Bronchial epithelial cell (primary cell): ENCODE measurements around the gene IGF1R. TPM values are rescaled to one million over a fixed set of nuclear protein-coding genes. Genes with fewer than 3 reads are reported as not detected.
"Not testable (repeated sequence)": the region's sequence is repeated elsewhere in the genome, so short reads cannot be mapped to it uniquely, and the experiment has no call there.

Experiments used
- DNase-seq: peaks from one replicate; pipeline ENCODE4 v3.0.0-alpha.2; 2010; ENCODE audit warnings: low read depth
- FAIRE-seq: peaks from 2 replicates; lab custom pipeline; 2011; peaks lifted over from hg19 to GRCh38; lab: Jason Lieb, UNC
- H3K27me3 ChIP-seq: 2 replicates; pipeline ENCODE4 v1.5.1; 2011; ENCODE audit warnings: low read length; ENCODE audit not compliant: control insufficient read depth, insufficient read depth
- H3K36me3 ChIP-seq: 2 replicates; pipeline ENCODE4 v1.5.1; 2011; ENCODE audit warnings: low read length; ENCODE audit not compliant: control insufficient read depth, insufficient read depth
- H3K4me3 ChIP-seq: 2 replicates; pipeline ENCODE4 v1.5.1; 2011; ENCODE audit warnings: mild to moderate bottlenecking, low read depth, low read length, control low read depth
- CTCF ChIP-seq: IDR thresholded peaks from 2 replicates; pipeline ENCODE4 v1.5.1; 2011; ENCODE audit warnings: mild to moderate bottlenecking, moderate library complexity, low read length, control low read depth, inconsistent platforms; ENCODE audit not compliant: insufficient read depth, severe bottlenecking
- total RNA-seq: library from RNA; depleted of rRNA; stranded (reverse); fragments of >200 nt; gene quantifications from 2 replicates; pipeline ENCODE4 v1.2.1, GENCODE V29; 2014

The IGF1R gene
- total RNA-seq, 1 donor from 2014 or later = 39.5 TPM

- Histone ChIP-seq H3K27me3 (no peaks in the 10 kb centered on the region), H3K36me3 (no peaks in the 10 kb centered on the region), H3K4me3 (no peak overlapping the region)
- TF ChIP-seq CTCF = no peak
- FAIRE-seq (no peak), DNase-seq (no peak)
Measured at GRCh38 chr15:98611808-98612207, 36.5 kb upstream of the IGF1R start.

GRCh38 chr15:98612490-98613110, 35.7 kb upstream of the IGF1R start:
- TF ChIP-seq CTCF = no peak
- H3K27me3 ChIP-seq = no peaks in the 10 kb centered on the region
- FAIRE-seq = no peak
- no peaks in the 10 kb centered on the region for H3K36me3 ChIP-seq
- no peak overlapping the region for H3K4me3 ChIP-seq
- DNase-seq = no peak

GRCh38 chr15:98614681-98615080, 33.7 kb upstream of the IGF1R start:
- no peak for TF ChIP-seq CTCF
- no peaks in the 10 kb centered on the region for H3K36me3 ChIP-seq
- H3K27me3 ChIP-seq = no peaks in the 10 kb centered on the region
- FAIRE-seq = no peak
- no peak overlapping the region for H3K4me3 ChIP-seq
- DNase-seq = peak; percentile 88

GRCh38 chr15:98616397-98616796, 31.9 kb upstream of the IGF1R start:
- H3K4me3 ChIP-seq = no peak overlapping the region
- FAIRE-seq (no peak), DNase-seq (no peak)
- H3K27me3 ChIP-seq = no peaks in the 10 kb centered on the region
- TF ChIP-seq CTCF = no peak
- no peaks in the 10 kb centered on the region for H3K36me3 ChIP-seq

GRCh38 chr15:98617328-98617980, 30.9 kb upstream of the IGF1R start:
- Histone ChIP-seq H3K36me3 (no peaks in the 10 kb centered on the region), H3K27me3 (no peaks in the 10 kb centered on the region), H3K4me3 (no peak overlapping the region)
- DNase-seq (no peak), FAIRE-seq (no peak)
- no peak for TF ChIP-seq CTCF

- not testable (repeated sequence) for H3K27me3 ChIP-seq, DNase-seq, FAIRE-seq, H3K4me3 ChIP-seq, H3K36me3 ChIP-seq
Measured at GRCh38 chr15:98618576-98618975, 29.8 kb upstream of the IGF1R start.
